Measurements from ENCODE around the gene SPATC1L. TPM values are rescaled to one million over a fixed set of nuclear protein-coding genes. Genes with fewer than 3 reads are reported as not detected.

Gene SPATC1L
- total RNA-seq, 1 donor from 2014 or later, result 5.2 TPM

- Histone ChIP-seq H3K4me1 (peaks cover 41% of the 10 kb centered on the region), H3K36me3 (peaks cover 0 to 42% of the 10 kb centered on the region in 2 donors), H3K9me3 (no peaks in the 10 kb centered on the region), H3K27me3 (no peaks in the 10 kb centered on the region), H3K4me3 (no peak overlapping the region), H3K27ac (peak overlapping the region; percentile 93)
- DNase-seq (ENCODE audit: extremely low spot score in 2 of 2), result peak in 1 of 2 donors; percentile 88
- intact Hi-C loops (cut with DNase I), result no loop called here
- TF ChIP-seq POLR2A (IDR thresholded peaks at IDR 0.05), result no peak
- TF ChIP-seq CTCF (IDR thresholded peaks at IDR 0.05), result no peak
- peak in 1 of 2 donors; percentile 46 for TF ChIP-seq POLR2AphosphoS5 (IDR thresholded peaks at IDR 0.05; ENCODE audit: insufficient read depth in 1 of 2, low read depth in 1 of 2)
These were observed 7.0 kb upstream of the SPATC1L start for GRCh38 chr21:46191257-46191685.

GRCh38 chr21:46190491-46191131 lies 6.4 kb upstream of the SPATC1L start:
- Histone ChIP-seq H3K9me3 (no peaks in the 10 kb centered on the region), H3K27ac (peak overlapping the region; percentile 93), H3K4me1 (peaks cover 42% of the 10 kb centered on the region), H3K27me3 (no peaks in the 10 kb centered on the region), H3K4me3 (no peak overlapping the region), H3K36me3 (peaks cover 0 to 35% of the 10 kb centered on the region in 2 donors)
- TF ChIP-seq CTCF (IDR thresholded peaks at IDR 0.05), result no peak
- TF ChIP-seq POLR2A (IDR thresholded peaks at IDR 0.05), result no peak
- no peak for TF ChIP-seq POLR2AphosphoS5 (IDR thresholded peaks at IDR 0.05; ENCODE audit: insufficient read depth in 1 of 2, low read depth in 1 of 2)
- DNase-seq (ENCODE audit: extremely low spot score in 2 of 2), result peak in 1 of 2 donors; percentile 84
- intact Hi-C loops (cut with DNase I), result no loop called here

- Histone ChIP-seq H3K27me3 (no peaks in the 10 kb centered on the region), H3K27ac (peak overlapping the region; percentile 93), H3K36me3 (peaks cover 0 to 30% of the 10 kb centered on the region in 2 donors), H3K4me1 (peaks cover 48% of the 10 kb centered on the region), H3K4me3 (no peak overlapping the region), H3K9me3 (no peaks in the 10 kb centered on the region)
- no peak for TF ChIP-seq POLR2A (IDR thresholded peaks at IDR 0.05)
- TF ChIP-seq CTCF (IDR thresholded peaks at IDR 0.05), result no peak
- TF ChIP-seq POLR2AphosphoS5 (IDR thresholded peaks at IDR 0.05; ENCODE audit: insufficient read depth in 1 of 2, low read depth in 1 of 2), result no peak
- DNase-seq (ENCODE audit: extremely low spot score in 2 of 2), result no peak
- intact Hi-C loops (cut with DNase I), result no loop called here
These were observed 5.8 kb upstream of the SPATC1L start for GRCh38 chr21:46189959-46190490.

GRCh38 chr21:46189213-46189958 lies 5.1 kb upstream of the SPATC1L start:
- Histone ChIP-seq H3K36me3 (peaks cover 0 to 23% of the 10 kb centered on the region in 2 donors), H3K4me1 (peaks cover 48% of the 10 kb centered on the region), H3K9me3 (no peaks in the 10 kb centered on the region), H3K27ac (peak overlapping the region; percentile 93), H3K4me3 (no peak overlapping the region), H3K27me3 (no peaks in the 10 kb centered on the region)
- TF ChIP-seq CTCF (IDR thresholded peaks at IDR 0.05) (no peak), POLR2A (IDR thresholded peaks at IDR 0.05) (no peak), POLR2AphosphoS5 (IDR thresholded peaks at IDR 0.05; ENCODE audit: insufficient read depth in 1 of 2, low read depth in 1 of 2) (no peak)
- peak in 1 of 2 donors; percentile 83 for DNase-seq (ENCODE audit: extremely low spot score in 2 of 2)
- intact Hi-C loops (cut with DNase I), result no loop called here
